IMR-90 (cell line): ENCODE results near the gene ZNF423. TPM values are rescaled to one million over a fixed set of nuclear protein-coding genes. Genes with fewer than 3 reads are reported as not detected.

Experiments
- ATAC-seq: fragments of 200-7000 bp; cut with Tn5 transposase; 2 replicates; pipeline ENCODE4 v1.9.1; 2020; ENCODE audit warnings: low read depth, mild to moderate bottlenecking, moderate library complexity
- BruUV-seq: library from RNA; stranded (reverse); fragments of 400-500 nt; replicated peaks from 2 replicates; lab custom pipeline; 2021; lab: Mats Ljungman, UMichigan
- CTCF ChIA-PET: fragments of 300-600 bp; formaldehyde crosslinking; extraction: SDS; loops from one replicate; lab custom pipeline; 2021; ENCODE audit warnings: antibody characterized with exemption; lab: Yijun Ruan, JAX
- POLR2A ChIA-PET: fragments of 300-600 bp; sonication (Branson Sonifier 250); formaldehyde crosslinking; loops from one replicate; lab custom pipeline; 2022; ENCODE audit warnings: antibody characterized with exemption; ENCODE audit not compliant: unreplicated experiment; lab: Charles Lee
- DNase-seq: peaks from one replicate; pipeline ENCODE4 v3.0.0; 2013
- H2AFZ ChIP-seq: replicated peaks from 2 replicates; pipeline ENCODE3; 2013; ENCODE audit warnings: low read length, mild to moderate bottlenecking; ENCODE audit not compliant: poor library complexity
- H2AK5ac ChIP-seq: 2 replicates; pipeline ENCODE4 v1.6.1; 2013; ENCODE audit warnings: low read depth, low read length, inconsistent platforms
- H2AK9ac ChIP-seq: replicated peaks from 2 replicates; pipeline ENCODE3; 2013; ENCODE audit warnings: mild to moderate bottlenecking, low read depth, low read length, moderate library complexity; ENCODE audit not compliant: poor library complexity
- H2BK120ac ChIP-seq: 2 replicates; pipeline ENCODE4 v1.6.1; 2013; ENCODE audit warnings: low read depth, low read length, inconsistent platforms
- H2BK15ac ChIP-seq: 3 replicates; pipeline ENCODE4 v1.6.1; 2013; ENCODE audit warnings: low read depth, low read length, inconsistent platforms
- H2BK20ac ChIP-seq: 2 replicates; pipeline ENCODE4 v1.6.1; 2013; ENCODE audit warnings: low read depth, mild to moderate bottlenecking, inconsistent platforms, low read length, moderate library complexity
- H2BK5ac ChIP-seq: 2 replicates; pipeline ENCODE4 v1.6.1; 2013; ENCODE audit warnings: mild to moderate bottlenecking, low read depth, low read length, inconsistent platforms; ENCODE audit not compliant: poor library complexity, severe bottlenecking
- H3K14ac ChIP-seq: replicated peaks from 2 replicates; pipeline ENCODE4 v1.6.1; 2013; ENCODE audit warnings: low read depth, low read length, inconsistent platforms
- H3K18ac ChIP-seq: 2 replicates; pipeline ENCODE4 v1.6.1; 2013; ENCODE audit warnings: low read depth, low read length, control low read depth
- H3K23ac ChIP-seq: 2 replicates; pipeline ENCODE4 v1.6.1; 2013; ENCODE audit warnings: low read depth, low read length, inconsistent platforms
- H3K27ac ChIP-seq: 2 replicates; pipeline ENCODE4 v1.5.1; 2013; ENCODE audit warnings: mild to moderate bottlenecking, control low read depth, low read length; ENCODE audit not compliant: insufficient read depth
- H3K27me3 ChIP-seq: 2 replicates; pipeline ENCODE4 v1.6.1; 2013; ENCODE audit warnings: low read length; ENCODE audit not compliant: control insufficient read depth, insufficient read depth
- H3K36me3 ChIP-seq: 2 replicates; pipeline ENCODE4 v1.6.1; 2013; ENCODE audit warnings: low read length, mixed read lengths; ENCODE audit not compliant: control insufficient read depth, insufficient read depth
- H3K4ac ChIP-seq: 2 replicates; pipeline ENCODE4 v1.6.1; 2013; ENCODE audit warnings: low read depth, low read length, inconsistent platforms
- H3K4me1 ChIP-seq: 2 replicates; pipeline ENCODE4 v1.6.1; 2013; ENCODE audit warnings: low read length, mixed read lengths; ENCODE audit not compliant: control insufficient read depth, insufficient read depth
- H3K4me2 ChIP-seq: 2 replicates; pipeline ENCODE4 v1.6.1; 2013; ENCODE audit warnings: low read depth, mild to moderate bottlenecking, control low read depth, low read length, moderate library complexity
- H3K4me3 ChIP-seq: 2 replicates; pipeline ENCODE4 v1.5.1; 2013; ENCODE audit warnings: low read depth, mild to moderate bottlenecking, control low read depth, low read length, moderate library complexity; ENCODE audit not compliant: insufficient read depth
- H3K56ac ChIP-seq: 2 replicates; pipeline ENCODE4 v1.6.1; 2013; ENCODE audit warnings: low read length, inconsistent platforms; ENCODE audit not compliant: insufficient read depth; ENCODE audit errors: extremely low read depth
- H3K79me1 ChIP-seq, 2 experiments: 2 replicates each; pipeline ENCODE4 v1.6.1; 2013; ENCODE audit warnings: low read length in 2 of 2, inconsistent platforms in 1 of 2, low read depth in 1 of 2
- H3K9ac ChIP-seq: 2 replicates; pipeline ENCODE4 v1.6.1; 2013; ENCODE audit warnings: low read depth, low read length, control low read depth
- H3K9me1 ChIP-seq: 2 replicates; pipeline ENCODE4 v1.6.1; 2013; ENCODE audit warnings: low read length, inconsistent platforms; ENCODE audit not compliant: insufficient read depth
- H3K9me3 ChIP-seq: 2 replicates; pipeline ENCODE4 v1.6.1; 2013; ENCODE audit warnings: low read length; ENCODE audit not compliant: control insufficient read depth, insufficient read depth
- H4K20me1 ChIP-seq: 2 replicates; pipeline ENCODE4 v1.6.1; 2013; ENCODE audit warnings: low read length, inconsistent platforms; ENCODE audit not compliant: insufficient read depth
- H4K5ac ChIP-seq: 2 replicates; pipeline ENCODE4 v1.6.1; 2013; ENCODE audit warnings: mild to moderate bottlenecking, low read depth, low read length, control low read depth
- H4K8ac ChIP-seq, 2 experiments: 2 replicates each; pipeline ENCODE4 v1.6.1; 2013; ENCODE audit warnings: low read depth in 2 of 2, low read length in 2 of 2, control low read depth in 1 of 2, inconsistent platforms in 1 of 2
- H4K91ac ChIP-seq: 2 replicates; pipeline ENCODE4 v1.6.1; 2013; ENCODE audit warnings: low read depth, low read length, inconsistent platforms; ENCODE audit not compliant: insufficient read depth
- BHLHE40 ChIP-seq: fragments of 150-350 bp; IDR thresholded peaks from 2 replicates; pipeline ENCODE4 v1.6.1; 2016; ENCODE audit warnings: mild to moderate bottlenecking, low read depth, low read length
- CEBPB ChIP-seq: IDR thresholded peaks from 2 replicates; pipeline ENCODE4 v1.6.1; 2012; ENCODE audit warnings: low read depth, low read length, improper control_type of control experiment
- CHD1 ChIP-seq: IDR thresholded peaks from 2 replicates; pipeline ENCODE4 v1.6.1; 2012; ENCODE audit warnings: low read depth, low read length, improper control_type of control experiment
- ELK1 ChIP-seq: fragments of 150-350 bp; IDR thresholded peaks from 2 replicates; pipeline ENCODE4 v1.6.1; 2016; ENCODE audit warnings: low read depth, mild to moderate bottlenecking, low read length, moderate library complexity, borderline replicate concordance
- FOS ChIP-seq: fragments of 150-350 bp; IDR thresholded peaks from 2 replicates; pipeline ENCODE4 v1.6.1; 2016; ENCODE audit warnings: low read depth, low read length
- MAFK ChIP-seq: IDR thresholded peaks from 2 replicates; pipeline ENCODE4 v1.6.1; 2012; ENCODE audit warnings: low read depth, low read length, improper control_type of control experiment
- MAZ ChIP-seq: IDR thresholded peaks from 2 replicates; pipeline ENCODE4 v1.6.1; 2012; ENCODE audit warnings: low read depth, mild to moderate bottlenecking, low read length, improper control_type of control experiment, moderate library complexity, borderline replicate concordance
- MXI1 ChIP-seq: IDR thresholded peaks from 2 replicates; pipeline ENCODE4 v1.6.1; 2012; ENCODE audit warnings: low read depth, mild to moderate bottlenecking, low read length, moderate library complexity, borderline replicate concordance
- NFE2L2 ChIP-seq: fragments of 150-350 bp; IDR thresholded peaks from 2 replicates; pipeline ENCODE4 v1.6.1; 2016; ENCODE audit warnings: low read depth, mild to moderate bottlenecking, low read length
- POLR2A ChIP-seq: IDR thresholded peaks from 2 replicates; pipeline ENCODE4 v1.6.1; 2012; ENCODE audit warnings: mild to moderate bottlenecking, low read depth, low read length
- RAD21 ChIP-seq: IDR thresholded peaks from 2 replicates; pipeline ENCODE4 v1.6.1; 2012; ENCODE audit warnings: low read length, improper control_type of control experiment
- RCOR1 ChIP-seq: IDR thresholded peaks from 2 replicates; pipeline ENCODE4 v1.6.1; 2012; ENCODE audit warnings: mild to moderate bottlenecking, low read length, improper control_type of control experiment; ENCODE audit not compliant: insufficient replicate concordance
- RFX5 ChIP-seq: IDR thresholded peaks from 2 replicates; pipeline ENCODE4 v1.8.0; 2012; ENCODE audit warnings: low read depth, mild to moderate bottlenecking, low read length, moderate library complexity
- SMC3 ChIP-seq: fragments of 150-350 bp; IDR thresholded peaks from 2 replicates; pipeline ENCODE4 v1.6.1; 2016; ENCODE audit warnings: low read depth, mild to moderate bottlenecking, antibody characterized with exemption, low read length, moderate library complexity
- USF2 ChIP-seq: fragments of 150-350 bp; IDR thresholded peaks from 2 replicates; pipeline ENCODE4 v1.6.1; 2017; ENCODE audit warnings: mild to moderate bottlenecking, antibody characterized with exemption, low read length, low read depth
- WGBS, 2 experiments: methylation state at CpG; one replicate each; pipeline versions ENCODE4 v1.1.5 to v1.1.7; 2013; ENCODE audit warnings: missing lambda C conversion rate in 2 of 2; ENCODE audit not compliant: insufficient read length in 1 of 2; ENCODE audit errors: extremely low coverage in 2 of 2; 5-methylcytosine and 5-hydroxymethylcytosine counted together
- dilution Hi-C: fragments of 300-500 bp; cut with HindIII; formaldehyde crosslinking; loops from one replicate; pipeline ENCODE4 v1.14.3; 2018; ENCODE audit warnings: low sequenced_read_pairs; ENCODE audit not compliant: unreplicated experiment
- in situ Hi-C: fragments of 300-500 bp; cut with MboI; formaldehyde crosslinking; loops from 3 replicates; pipeline ENCODE4 v1.14.3; 2019; ENCODE audit warnings: low sequenced_read_pairs, inconsistent platforms, mixed read lengths
- intact Hi-C: fragments of 100-400 bp; cut with micrococcal nuclease; formaldehyde crosslinking; loops from 2 replicates; pipeline ENCODE4 v1.10.0; 2022
- polyA plus RNA-seq, 3 experiments: library from polyadenylated mRNA; depleted of rRNA; stranded (reverse); fragments of >200 nt; gene quantifications; 2 replicates each; pipeline ENCODE4 v1.2.3, GENCODE V29; 2012; ENCODE audit warnings: low replicate concordance in 1 of 3
- total RNA-seq: library from RNA; depleted of rRNA; stranded (reverse); fragments of >200 nt; gene quantifications from 2 replicates; pipeline ENCODE4 v1.2.3, GENCODE V29; 2012

Gene ZNF423
- total and polyA plus RNA-seq, 2 of the 4 experiments (the other 2 are of a cell fraction) = under 0.01 to 0.10 TPM

- Histone ChIP-seq H4K8ac (no peak overlapping the region), H3K14ac (no peak overlapping the region), H2BK15ac (no peak overlapping the region), H3K4me3 (no peak overlapping the region), H4K91ac (no peak overlapping the region), H3K56ac (no peak overlapping the region), H2AFZ (no peak overlapping the region), H3K4me1 (no peaks in the 10 kb centered on the region), H3K27me3 (no peaks in the 10 kb centered on the region), H4K20me1 (no peaks in the 10 kb centered on the region), H3K4me2 (no peak overlapping the region), H3K4ac (no peak overlapping the region), H3K9ac (no peak overlapping the region), H2BK20ac (no peak overlapping the region), H2AK5ac (no peak overlapping the region), H3K9me1 (no peaks in the 10 kb centered on the region), H3K36me3 (no peaks in the 10 kb centered on the region), H3K23ac (no peak overlapping the region), H3K18ac (no peak overlapping the region), H2BK5ac (no peak overlapping the region), H3K9me3 (no peaks in the 10 kb centered on the region), H2BK120ac (no peak overlapping the region), H2AK9ac (no peak overlapping the region), H4K5ac (no peak overlapping the region), H3K27ac (no peak overlapping the region), H3K79me1 (no peaks in the 10 kb centered on the region)
- DNase-seq (no peak), ATAC-seq (no peak)
- CTCF ChIA-PET = no interaction called here
- intact Hi-C loops (no loop called here), dilution Hi-C loops (no loop called here), in situ Hi-C loops (no loop called here)
- no TSS peak for BruUV-seq
- TF ChIP-seq RCOR1 = no peak
- no peak for TF ChIP-seq FOS
- no peak for TF ChIP-seq RFX5
- no peak for TF ChIP-seq MXI1
- no peak for TF ChIP-seq BHLHE40
- no peak for TF ChIP-seq USF2
- TF ChIP-seq CHD1 = no peak
- TF ChIP-seq SMC3 = no peak
- no peak for TF ChIP-seq MAZ
- no peak for TF ChIP-seq MAFK
- TF ChIP-seq POLR2A = no peak
- no peak for TF ChIP-seq ELK1
- no peak for TF ChIP-seq NFE2L2
- TF ChIP-seq RAD21 = no peak
- no peak for TF ChIP-seq CEBPB
- no CpG with 5 or more reads among the region's 3 CpGs for WGBS, 2 experiments
- POLR2A ChIA-PET = no interaction called here
Measured at GRCh38 chr16:49788572-49788971, 67.3 kb downstream of the ZNF423 start.
